A549 (cell line): Measurements from ENCODE around the gene OGDH. TPM values are rescaled to one million over a fixed set of nuclear protein-coding genes. Genes with fewer than 3 reads are reported as not detected.

Experiments
- ATAC-seq, 2 experiments: fragments of 200-7000 bp in 1 of 2; fragments of >200 bp in 1 of 2; cut with Nextera tagmentation in 1 of 2; cut with Tn5 transposase in 1 of 2; 3 replicates each; pipeline versions ENCODE4 v1.8.0 to v1.9.1; 2018 to 2020; ENCODE audit warnings: mild to moderate bottlenecking in 1 of 2, moderate library complexity in 1 of 2
- CTCF ChIA-PET: fragments of 300-600 bp; sonication (Branson Sonifier 250); formaldehyde crosslinking; extraction: SDS; loops from one replicate; lab custom pipeline; 2021; ENCODE audit warnings: antibody characterized with exemption, inconsistent platforms; lab: Yijun Ruan, JAX
- POLR2A ChIA-PET: fragments of 350-600 bp; formaldehyde crosslinking; extraction: SDS; loops from one replicate; lab custom pipeline; 2021; ENCODE audit warnings: antibody characterized with exemption, inconsistent platforms; lab: Yijun Ruan, JAX
- DNase-seq, 2 experiments: peaks; one replicate each; pipeline versions ENCODE4 v3.0.0 to v3.0.0-alpha.2; 2011 to 2016; ENCODE audit warnings: low read depth in 1 of 2, low spot score in 1 of 2
- FAIRE-seq: peaks from 2 replicates; lab custom pipeline; 2011; peaks lifted over from hg19 to GRCh38; lab: Jason Lieb, UNC
- H3K27ac ChIP-seq, 2 experiments: fragments of >200 bp; sonication (Bioruptor Twin); formaldehyde crosslinking; 3 replicates each; pipeline ENCODE4 v1.5.1; 2016 to 2017
- H3K4me1 ChIP-seq: fragments of >200 bp; sonication (Bioruptor Twin); formaldehyde crosslinking; 3 replicates; pipeline ENCODE4 v1.6.1; 2016
- H3K4me2 ChIP-seq: fragments of >200 bp; sonication (Bioruptor Twin); formaldehyde crosslinking; 3 replicates; pipeline ENCODE4 v1.6.1; 2016
- H3K4me3 ChIP-seq: fragments of >200 bp; sonication (Bioruptor Twin); formaldehyde crosslinking; 3 replicates; pipeline ENCODE4 v1.5.1; 2016
- H3K9me3 ChIP-seq: fragments of >200 bp; sonication (Bioruptor Twin); formaldehyde crosslinking; 3 replicates; pipeline ENCODE4 v1.6.1; 2016
- CBX2 ChIP-seq: fragments of 200-600 bp; sonication (generic); IDR thresholded peaks from 2 replicates; pipeline ENCODE4 v1.6.1; 2016; ENCODE audit warnings: low read depth, mild to moderate bottlenecking, borderline replicate concordance
- CEBPB ChIP-seq, 2 experiments: fragments of >200 bp in 1 of 2; sonication (Bioruptor Twin) in 1 of 2; formaldehyde crosslinking in 1 of 2; IDR thresholded peaks; 2 replicates each; pipeline ENCODE4 v1.6.1; 2012 to 2016
- CHD2 ChIP-seq: fragments of 150-350 bp; IDR thresholded peaks from 2 replicates; pipeline ENCODE4 v1.6.1; 2014; ENCODE audit warnings: low read length; ENCODE audit not compliant: partially characterized antibody
- CHD4 ChIP-seq: fragments of 200-600 bp; sonication (generic); IDR thresholded peaks from 2 replicates; pipeline ENCODE4 v1.6.1; 2016; ENCODE audit warnings: antibody characterized with exemption, mild to moderate bottlenecking, borderline replicate concordance
- EHMT2 ChIP-seq: fragments of 200-600 bp; sonication (generic); IDR thresholded peaks from 2 replicates; pipeline ENCODE4 v1.6.1; 2016; ENCODE audit warnings: antibody characterized with exemption, low read depth, mild to moderate bottlenecking, moderate library complexity
- ESRRA ChIP-seq: fragments of 150-350 bp; IDR thresholded peaks from 2 replicates; pipeline ENCODE4 v1.6.1; 2014; ENCODE audit warnings: mild to moderate bottlenecking, low read length, borderline replicate concordance
- HEYL ChIP-seq: fragments of 250-450 bp; sonication (Bioruptor Pico); IDR thresholded peaks from 2 replicates; pipeline ENCODE4 v1.8.0; 2021; ENCODE audit warnings: mild to moderate bottlenecking, moderate library complexity
- HOXA7 ChIP-seq: fragments of 250-450 bp; sonication (Bioruptor Pico); IDR thresholded peaks from 2 replicates; pipeline ENCODE4 v1.5.0; 2020; ENCODE audit warnings: mild to moderate bottlenecking, moderate library complexity
- HOXB13 ChIP-seq: fragments of 250-450 bp; sonication (Bioruptor Pico); IDR thresholded peaks from 2 replicates; pipeline ENCODE4 v1.5.0; 2020; ENCODE audit warnings: low read depth, mild to moderate bottlenecking, moderate library complexity
- JUN ChIP-seq, 2 experiments: fragments of >200 bp; sonication (Bioruptor Twin); formaldehyde crosslinking; IDR thresholded peaks; 2 replicates in 1 of 2; 3 replicates in 1 of 2; pipeline ENCODE4 v1.6.1; 2016 to 2017
- JUNB ChIP-seq: fragments of >200 bp; sonication (Bioruptor Twin); formaldehyde crosslinking; IDR thresholded peaks from 2 replicates; pipeline ENCODE4 v1.6.1; 2016
- KDM1A ChIP-seq: fragments of 200-600 bp; sonication (generic); IDR thresholded peaks from 2 replicates; pipeline ENCODE4 v1.6.1; 2016; ENCODE audit warnings: low read depth, mild to moderate bottlenecking
- KDM5A ChIP-seq: fragments of 200-600 bp; sonication (generic); IDR thresholded peaks from 2 replicates; pipeline ENCODE4 v1.6.1; 2016; ENCODE audit warnings: antibody characterized with exemption, mild to moderate bottlenecking
- MAZ ChIP-seq: fragments of 150-350 bp; IDR thresholded peaks from 2 replicates; pipeline ENCODE4 v1.6.1; 2014; ENCODE audit warnings: antibody characterized with exemption, low read depth, low read length, borderline replicate concordance
- MYC ChIP-seq: IDR thresholded peaks from 2 replicates; pipeline ENCODE4 v1.6.1; 2012; ENCODE audit warnings: mild to moderate bottlenecking, inconsistent platforms, low read length, improper control_type of control experiment, borderline replicate concordance
- NFE2L2 ChIP-seq: fragments of 150-350 bp; conservative IDR thresholded peaks from 2 replicates; pipeline ENCODE4 v1.6.1; 2014; ENCODE audit warnings: low read length
- NPAS2 ChIP-seq: fragments of 250-450 bp; sonication (Bioruptor Pico); IDR thresholded peaks from 2 replicates; pipeline ENCODE4 v1.8.0; 2022; ENCODE audit warnings: mild to moderate bottlenecking, moderate library complexity, borderline replicate concordance
- POLR2A ChIP-seq: IDR thresholded peaks from 2 replicates; pipeline ENCODE4 v1.6.1; 2012; ENCODE audit warnings: mild to moderate bottlenecking, low read length
- RARB ChIP-seq: fragments of 250-450 bp; sonication (Bioruptor Pico); IDR thresholded peaks from 2 replicates; pipeline ENCODE4 v1.8.0; 2021; ENCODE audit warnings: mild to moderate bottlenecking, moderate library complexity
- RCOR1 ChIP-seq: fragments of 150-350 bp; IDR thresholded peaks from 2 replicates; pipeline ENCODE4 v1.6.1; 2014; ENCODE audit warnings: antibody characterized with exemption, low read length, low read depth
- RFX5 ChIP-seq: fragments of 450-650 bp; IDR thresholded peaks from 2 replicates; pipeline ENCODE4 v1.7.1; 2014; ENCODE audit warnings: antibody characterized with exemption, mild to moderate bottlenecking, moderate library complexity
- RNF2 ChIP-seq: fragments of 200-600 bp; sonication (generic); IDR thresholded peaks from 2 replicates; pipeline ENCODE4 v1.6.1; 2016; ENCODE audit warnings: low read depth, mild to moderate bottlenecking, antibody characterized with exemption, moderate library complexity, borderline replicate concordance
- SREBF2 ChIP-seq: fragments of 450-650 bp; IDR thresholded peaks from 2 replicates; pipeline ENCODE4 v1.6.1; 2014; ENCODE audit warnings: mild to moderate bottlenecking, moderate library complexity
- TFCP2L1 ChIP-seq: fragments of 250-450 bp; sonication (Bioruptor Pico); IDR thresholded peaks from 2 replicates; pipeline ENCODE4 v1.5.0; 2021; ENCODE audit warnings: mild to moderate bottlenecking
- TP53 ChIP-seq: fragments of 250-450 bp; sonication (Bioruptor Pico); IDR thresholded peaks from 2 replicates; pipeline ENCODE4 v1.5.0; 2021; ENCODE audit warnings: mild to moderate bottlenecking, moderate library complexity
- ZC3H11A ChIP-seq: fragments of 450-650 bp; IDR thresholded peaks from 2 replicates; pipeline ENCODE4 v1.6.1; 2014; ENCODE audit warnings: antibody characterized with exemption, mild to moderate bottlenecking
- ZFP36 ChIP-seq: fragments of 450-650 bp; IDR thresholded peaks from 2 replicates; pipeline ENCODE4 v1.6.1; 2014; ENCODE audit warnings: borderline replicate concordance; ENCODE audit not compliant: partially characterized antibody
- ZSCAN20 ChIP-seq: fragments of 250-450 bp; sonication (Bioruptor Pico); IDR thresholded peaks from 2 replicates; pipeline ENCODE4 v1.8.0; 2022; ENCODE audit warnings: mild to moderate bottlenecking, moderate library complexity
- whole genome bisulfite sequencing: methylation state at CpG from one replicate; pipeline ENCODE4 v1.1.6; 2017; ENCODE audit errors: missing lambda C conversion rate; 5-methylcytosine and 5-hydroxymethylcytosine counted together
- polyA plus RNA-seq, 4 experiments: library from polyadenylated mRNA; depleted of rRNA in 3 of 4; stranded (reverse); fragments of >200 nt; fragmentation: RNase III in 1 of 4; extraction: RNeasy Plus Mini Kit Qiagen cat#74134 plus additional on column Dnase treatment in 1 of 4; gene quantifications; 2 replicates in 3 of 4; 3 replicates in 1 of 4; pipeline ENCODE4 v1.2.3, GENCODE V29; 2011 to 2017
- TF ChIP-seq, protein P1 (sequence below): fragments of 250-450 bp; sonication (Bioruptor Pico); IDR thresholded peaks from 2 replicates; pipeline ENCODE4 v1.5.0; 2020; ENCODE audit warnings: low read depth, mild to moderate bottlenecking, moderate library complexity
- TF ChIP-seq, protein P2 (sequence below): fragments of 450-650 bp; IDR thresholded peaks from 2 replicates; pipeline ENCODE4 v1.6.1; 2014; ENCODE audit warnings: antibody characterized with exemption
- TF ChIP-seq, protein P3 (sequence below): fragments of >200 bp; sonication (Bioruptor Twin); formaldehyde crosslinking; IDR thresholded peaks from 3 replicates; pipeline ENCODE4 v1.6.1; 2016
- TF ChIP-seq, protein P4 (sequence below): fragments of >200 bp; sonication (Bioruptor Twin); formaldehyde crosslinking; IDR thresholded peaks from 2 replicates; pipeline ENCODE4 v1.6.1; 2016
- TF ChIP-seq, protein P5 (sequence below): IDR thresholded peaks from 2 replicates; pipeline ENCODE4 v1.6.1; 2012; ENCODE audit warnings: low read depth, borderline replicate concordance
- TF ChIP-seq, protein P6 (sequence below): fragments of 150-350 bp; IDR thresholded peaks from 2 replicates; pipeline ENCODE4 v1.6.1; 2014; ENCODE audit warnings: low read depth, mild to moderate bottlenecking, low read length

OGDH gene
- polyA plus RNA-seq, 2 of the 4 experiments (the other 2 are of a cell fraction) = 32.5 to 38.8 TPM

DNA sequence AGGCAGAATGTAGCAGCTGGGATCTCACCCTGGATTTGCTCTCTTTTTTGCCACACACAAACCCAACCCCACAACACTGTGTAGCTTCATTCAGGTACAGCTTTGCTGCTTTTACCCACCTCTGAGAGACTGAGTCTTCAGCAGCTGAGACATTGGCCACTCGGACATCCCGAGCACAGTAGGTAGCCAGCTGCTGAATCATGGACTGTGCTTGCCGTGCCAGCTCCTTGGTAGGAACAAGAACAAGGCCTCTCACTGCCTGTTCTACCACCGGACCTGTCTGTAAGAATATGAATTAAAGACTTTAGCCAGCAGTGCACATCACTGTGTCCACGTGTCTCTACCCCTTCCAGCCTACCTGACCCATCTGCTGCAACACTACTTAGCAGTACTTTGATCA is 33.7 kb upstream of the OGDH start:
- no peak for ATAC-seq

DNA sequence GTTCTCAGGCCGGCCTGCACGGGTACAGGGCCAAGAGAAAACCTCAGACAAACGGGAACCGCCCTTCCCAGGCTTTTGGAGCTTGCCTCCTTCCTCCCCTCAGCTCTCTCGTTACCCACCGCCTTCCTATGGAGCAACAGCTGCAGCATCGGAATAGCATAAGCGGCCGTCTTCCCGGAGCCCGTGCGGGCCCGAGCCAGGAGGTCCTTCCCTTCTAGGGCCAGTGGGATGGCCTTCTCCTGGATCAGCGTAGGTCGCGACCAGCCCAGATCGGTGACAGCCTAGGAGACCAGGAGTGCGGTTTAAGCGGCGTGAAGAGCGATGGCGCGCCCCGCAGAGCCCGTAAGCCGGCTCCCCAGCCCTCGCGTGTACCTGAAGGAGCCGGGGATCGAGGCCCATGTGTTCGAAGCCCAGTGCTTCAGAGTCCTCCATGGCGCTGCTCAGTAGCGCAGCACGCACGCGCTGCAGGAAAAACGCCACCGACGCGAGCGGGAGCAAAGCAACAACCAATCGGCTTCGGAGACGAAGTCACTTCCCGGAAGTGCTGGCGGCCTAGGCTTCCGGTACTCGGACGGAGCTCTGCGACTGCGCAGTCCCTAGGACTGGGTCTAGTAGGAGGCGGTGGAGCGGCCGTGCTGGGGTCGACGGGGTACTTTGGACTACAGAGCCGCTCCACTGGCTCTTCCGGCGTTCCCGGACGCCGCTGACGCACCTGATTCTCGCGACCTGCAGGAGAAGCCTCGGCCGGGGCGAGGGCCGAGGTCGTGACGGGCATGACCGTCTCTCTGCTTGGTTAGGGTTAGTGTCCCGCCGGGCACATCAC is 32.8 kb upstream of the OGDH start, which contains the start of gene DDX56:
Gene DDX56 (minus strand): TSS at position 445 of the 823 bp plus-strand sequence. CDS start 13 bp downstream, at position 432.
- FAIRE-seq (no peak), DNase-seq (peak; percentile 94 to 99), ATAC-seq (peak; percentile 98 to 99)
- ChIA-PET CTCF (interaction anchor here (0.7 to 4.3 kb wide), 4 partner anchors 9 to 563 kb away, joined by 3 to 28 read pairs (median 6); no protein-coding TSS in a partner anchor), POLR2A (interaction anchor here (0.6 to 2.1 kb wide), 16 partner anchors 9 to 538 kb away, joined by 3 to 37 read pairs (median 4); partner anchors contain the start of genes OGDH, PURB, TBRG4 and TMED4)
- H3K4me2 ChIP-seq = peak within 1 kb of the TSS; percentile 95
- no peaks in the 10 kb centered on the region for H3K9me3 ChIP-seq
- peak within 1 kb of the TSS; percentile 82 to 91 for H3K27ac ChIP-seq
- under 1% methylated on average over 31 of the region's 74 CpGs for WGBS
- peak within 1 kb of the TSS; percentile 65 for H3K4me3 ChIP-seq
- peaks cover 15% of the 10 kb centered on the region for H3K4me1 ChIP-seq
- TF ChIP-seq, protein P1, sequence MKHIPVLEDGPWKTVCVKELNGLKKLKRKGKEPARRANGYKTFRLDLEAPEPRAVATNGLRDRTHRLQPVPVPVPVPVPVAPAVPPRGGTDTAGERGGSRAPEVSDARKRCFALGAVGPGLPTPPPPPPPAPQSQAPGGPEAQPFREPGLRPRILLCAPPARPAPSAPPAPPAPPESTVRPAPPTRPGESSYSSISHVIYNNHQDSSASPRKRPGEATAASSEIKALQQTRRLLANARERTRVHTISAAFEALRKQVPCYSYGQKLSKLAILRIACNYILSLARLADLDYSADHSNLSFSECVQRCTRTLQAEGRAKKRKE (CRISPR knock-in tag) = peak; percentile 53; the same call in 1 of the 2 replicates
- TF ChIP-seq CEBPB (IDR thresholded peaks at IDR 0.05) = no peak
- TF ChIP-seq ZC3H11A = no peak
- TF ChIP-seq, protein P2, sequence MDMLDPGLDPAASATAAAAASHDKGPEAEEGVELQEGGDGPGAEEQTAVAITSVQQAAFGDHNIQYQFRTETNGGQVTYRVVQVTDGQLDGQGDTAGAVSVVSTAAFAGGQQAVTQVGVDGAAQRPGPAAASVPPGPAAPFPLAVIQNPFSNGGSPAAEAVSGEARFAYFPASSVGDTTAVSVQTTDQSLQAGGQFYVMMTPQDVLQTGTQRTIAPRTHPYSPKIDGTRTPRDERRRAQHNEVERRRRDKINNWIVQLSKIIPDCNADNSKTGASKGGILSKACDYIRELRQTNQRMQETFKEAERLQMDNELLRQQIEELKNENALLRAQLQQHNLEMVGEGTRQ = no peak
- TF ChIP-seq ESRRA = no peak
- no peak for TF ChIP-seq CBX2
- TF ChIP-seq NPAS2 (CRISPR knock-in tag) = no peak
- TF ChIP-seq TP53 (CRISPR knock-in tag) = no peak
- no peak for TF ChIP-seq NFE2L2
- TF ChIP-seq CHD2 = peak; percentile 64
- TF ChIP-seq EHMT2 = no peak
- no peak for TF ChIP-seq SREBF2
- no peak; the same call in 1 of the 2 replicates for TF ChIP-seq RNF2
- TF ChIP-seq, protein P3, sequence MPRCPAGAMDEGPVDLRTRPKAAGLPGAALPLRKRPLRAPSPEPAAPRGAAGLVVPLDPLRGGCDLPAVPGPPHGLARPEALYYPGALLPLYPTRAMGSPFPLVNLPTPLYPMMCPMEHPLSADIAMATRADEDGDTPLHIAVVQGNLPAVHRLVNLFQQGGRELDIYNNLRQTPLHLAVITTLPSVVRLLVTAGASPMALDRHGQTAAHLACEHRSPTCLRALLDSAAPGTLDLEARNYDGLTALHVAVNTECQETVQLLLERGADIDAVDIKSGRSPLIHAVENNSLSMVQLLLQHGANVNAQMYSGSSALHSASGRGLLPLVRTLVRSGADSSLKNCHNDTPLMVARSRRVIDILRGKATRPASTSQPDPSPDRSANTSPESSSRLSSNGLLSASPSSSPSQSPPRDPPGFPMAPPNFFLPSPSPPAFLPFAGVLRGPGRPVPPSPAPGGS = no peak; the same call in 1 of the 3 replicates
- TF ChIP-seq KDM1A = no peak
- no peak for TF ChIP-seq ZSCAN20 (CRISPR knock-in tag)
- no peak for TF ChIP-seq ZFP36
- TF ChIP-seq MAZ = no peak
- TF ChIP-seq HOXB13 (CRISPR knock-in tag) = peak; percentile 62
- TF ChIP-seq JUN (IDR thresholded peaks at IDR 0.05) = peak; percentile 52 to 91; a peak in 3 of 5 replicates
- no peak for TF ChIP-seq HEYL (CRISPR knock-in tag)
- TF ChIP-seq RFX5 = no peak

More for the DNA sequence above, 33.7 kb upstream of the OGDH start:
- no peak for DNase-seq
- Histone ChIP-seq H3K4me1 (peaks cover 15% of the 10 kb centered on the region), H3K4me2 (peak overlapping the region; percentile 95), H3K9me3 (no peaks in the 10 kb centered on the region), H3K27ac (peak overlapping the region; percentile 82 to 91), H3K4me3 (peak overlapping the region; percentile 65)
- no peak for FAIRE-seq
- POLR2A ChIA-PET = interaction anchor here (1.3 to 2.1 kb wide), 3 partner anchors 8 to 275 kb away, joined by 3 to 37 read pairs (median 21); partner anchors contain the start of gene TMED4
- TF ChIP-seq, protein P4, sequence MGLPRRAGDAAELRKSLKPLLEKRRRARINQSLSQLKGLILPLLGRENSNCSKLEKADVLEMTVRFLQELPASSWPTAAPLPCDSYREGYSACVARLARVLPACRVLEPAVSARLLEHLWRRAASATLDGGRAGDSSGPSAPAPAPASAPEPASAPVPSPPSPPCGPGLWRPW = no peak
- no peak for TF ChIP-seq MYC
- TF ChIP-seq, protein P5, sequence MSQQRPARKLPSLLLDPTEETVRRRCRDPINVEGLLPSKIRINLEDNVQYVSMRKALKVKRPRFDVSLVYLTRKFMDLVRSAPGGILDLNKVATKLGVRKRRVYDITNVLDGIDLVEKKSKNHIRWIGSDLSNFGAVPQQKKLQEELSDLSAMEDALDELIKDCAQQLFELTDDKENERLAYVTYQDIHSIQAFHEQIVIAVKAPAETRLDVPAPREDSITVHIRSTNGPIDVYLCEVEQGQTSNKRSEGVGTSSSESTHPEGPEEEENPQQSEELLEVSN = no peak
- TF ChIP-seq HOXA7 (CRISPR knock-in tag) = no peak
- TF ChIP-seq CHD4 = no peak
- no peak for TF ChIP-seq RARB
- no peak for TF ChIP-seq TFCP2L1
- TF ChIP-seq ZC3H11A = no peak
- TF ChIP-seq NFE2L2 = no peak
- no peak for TF ChIP-seq POLR2A
- TF ChIP-seq KDM5A = no peak
- no peak for TF ChIP-seq JUNB
- TF ChIP-seq SREBF2 = no peak
- TF ChIP-seq, protein P6, sequence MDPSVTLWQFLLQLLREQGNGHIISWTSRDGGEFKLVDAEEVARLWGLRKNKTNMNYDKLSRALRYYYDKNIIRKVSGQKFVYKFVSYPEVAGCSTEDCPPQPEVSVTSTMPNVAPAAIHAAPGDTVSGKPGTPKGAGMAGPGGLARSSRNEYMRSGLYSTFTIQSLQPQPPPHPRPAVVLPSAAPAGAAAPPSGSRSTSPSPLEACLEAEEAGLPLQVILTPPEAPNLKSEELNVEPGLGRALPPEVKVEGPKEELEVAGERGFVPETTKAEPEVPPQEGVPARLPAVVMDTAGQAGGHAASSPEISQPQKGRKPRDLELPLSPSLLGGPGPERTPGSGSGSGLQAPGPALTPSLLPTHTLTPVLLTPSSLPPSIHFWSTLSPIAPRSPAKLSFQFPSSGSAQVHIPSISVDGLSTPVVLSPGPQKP = no peak
- TF ChIP-seq RCOR1 = no peak
- CTCF ChIA-PET = interaction anchor here (1.5 to 4.3 kb wide), 3 partner anchors 8 to 563 kb away, joined by 5 to 28 read pairs (median 8); no protein-coding TSS in a partner anchor
- WGBS = 32% methylated on average over 5 of the region's 5 CpGs
